NT2/D1 (cell line): Measurements from ENCODE around the gene TMEM271.

Source experiments
- SUZ12 ChIP-seq: IDR thresholded peaks from 2 replicates; pipeline ENCODE4 v1.6.1; 2011; ENCODE audit not compliant: insufficient read length, insufficient read depth; ENCODE audit errors: extremely low read depth
- YY1 ChIP-seq: IDR thresholded peaks from 2 replicates; pipeline ENCODE4 v1.6.1; 2011; ENCODE audit not compliant: insufficient read length, insufficient read depth
- ZNF274 ChIP-seq: IDR thresholded peaks from 2 replicates; pipeline ENCODE4 v1.6.1; 2011; ENCODE audit warnings: mild to moderate bottlenecking, low read depth, low read length

DNA sequence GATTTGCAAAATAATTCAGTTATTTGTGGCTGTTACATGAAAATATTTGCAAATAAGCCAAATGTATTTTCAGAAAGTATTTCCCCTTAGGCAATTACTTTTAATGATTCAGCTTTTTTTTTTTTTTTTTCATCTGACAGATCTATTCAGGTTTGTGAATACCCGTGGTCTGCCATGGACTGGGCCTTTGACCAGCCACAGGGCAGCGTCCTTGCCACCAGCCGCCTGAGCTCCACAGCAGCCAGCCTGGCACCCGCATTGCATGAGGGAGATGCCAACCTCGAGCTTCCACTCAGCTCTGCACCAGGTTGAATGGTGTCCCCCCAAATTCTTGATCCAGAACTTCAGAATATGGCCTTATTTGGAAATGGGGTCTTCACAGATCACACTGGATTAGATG lies 14.7 kb downstream of the TMEM271 start:
- TF ChIP-seq SUZ12: no peak
- no peak for TF ChIP-seq YY1
- no peak for TF ChIP-seq ZNF274
